Neural progenitor cell (in vitro differentiated cells): Measurements from ENCODE around the gene QPCTL. TPM values are rescaled to one million over a fixed set of nuclear protein-coding genes. Genes with fewer than 3 reads are reported as not detected.
A peak's percentile ranks its signal among the peaks of the same experiment; 100 is the strongest.

Source experiments
- DNase-seq: peaks from one replicate; pipeline ENCODE4 v3.0.0-alpha.2; 2016; ENCODE audit warnings: low spot score
- H2AFZ ChIP-seq: fragments of 200-600 bp; sonication (generic); replicated peaks from 2 replicates; pipeline ENCODE4 v1.6.1; 2016; ENCODE audit warnings: antibody characterized with exemption
- H3F3A ChIP-seq: fragments of 200-600 bp; sonication (generic); 2 replicates; pipeline ENCODE4 v1.6.1; 2016; ENCODE audit warnings: antibody characterized with exemption, low read depth
- H3K27ac ChIP-seq: fragments of 200-600 bp; sonication (generic); 2 replicates; pipeline ENCODE4 v1.5.1; 2016; ENCODE audit warnings: mild to moderate bottlenecking
- H3K27me3 ChIP-seq: fragments of 200-600 bp; sonication (generic); 2 replicates; pipeline ENCODE4 v1.6.1; 2016; ENCODE audit warnings: mild to moderate bottlenecking, moderate library complexity
- H3K36me3 ChIP-seq: fragments of 200-600 bp; sonication (generic); 2 replicates; pipeline ENCODE4 v1.5.1; 2016
- H3K4me1 ChIP-seq: fragments of 200-600 bp; sonication (generic); 2 replicates; pipeline ENCODE4 v1.6.1; 2016; ENCODE audit warnings: mixed run types
- H3K4me2 ChIP-seq: fragments of 200-600 bp; sonication (generic); 2 replicates; pipeline ENCODE4 v1.6.1; 2016
- H3K4me3 ChIP-seq: fragments of 200-600 bp; sonication (generic); 2 replicates; pipeline ENCODE4 v1.5.1; 2016
- H3K79me2 ChIP-seq: fragments of 200-600 bp; sonication (generic); 2 replicates; pipeline ENCODE4 v1.6.1; 2016; ENCODE audit warnings: low read depth
- H3K9ac ChIP-seq: fragments of 200-600 bp; sonication (generic); 2 replicates; pipeline ENCODE4 v1.6.1; 2016
- H3K9me3 ChIP-seq: fragments of 200-600 bp; sonication (generic); 2 replicates; pipeline ENCODE4 v1.5.1; 2016; ENCODE audit warnings: low read depth
- H4K20me1 ChIP-seq: fragments of 200-600 bp; sonication (generic); 2 replicates; pipeline ENCODE4 v1.6.1; 2016; ENCODE audit warnings: low read depth
- H3K27ac Mint-ChIP-seq: 3 replicates; pipeline ENCODE4 v1.8.0; 2021; ENCODE audit warnings: mixed read lengths
- H3K27me3 Mint-ChIP-seq: 2 replicates; pipeline ENCODE4 v1.8.0; 2022; ENCODE audit warnings: low read depth, mild to moderate bottlenecking, inconsistent platforms, moderate library complexity, mixed read lengths; ENCODE audit not compliant: insufficient read depth
- H3K36me3 Mint-ChIP-seq: 3 replicates; pipeline ENCODE4 v1.8.0; 2021; ENCODE audit warnings: mixed read lengths
- H3K4me1 Mint-ChIP-seq: 3 replicates; pipeline ENCODE4 v1.8.0; 2021; ENCODE audit warnings: mixed read lengths
- H3K4me3 Mint-ChIP-seq: 3 replicates; pipeline ENCODE4 v1.8.0; 2021; ENCODE audit warnings: mild to moderate bottlenecking, moderate library complexity, mixed read lengths
- H3K9me3 Mint-ChIP-seq: 3 replicates; pipeline ENCODE4 v1.8.0; 2020; ENCODE audit warnings: mixed read lengths
- EZH2 ChIP-seq: fragments of 200-600 bp; sonication (generic); IDR thresholded peaks from 2 replicates; pipeline ENCODE4 v1.6.1; 2017; ENCODE audit warnings: antibody characterized with exemption, mild to moderate bottlenecking, moderate library complexity
- EZH2phosphoT487 ChIP-seq: fragments of 200-600 bp; sonication (generic); IDR thresholded peaks from 2 replicates; pipeline ENCODE4 v1.6.1; 2017; ENCODE audit warnings: antibody characterized with exemption
- total RNA-seq: library from RNA; depleted of rRNA; stranded (reverse); fragments of >200 nt; gene quantifications from 2 replicates; pipeline ENCODE4 v1.2.3, GENCODE V29; 2015; ENCODE audit warnings: low replicate concordance
- TF ChIP-seq, protein P1 (sequence below): fragments of 200-600 bp; sonication (generic); IDR thresholded peaks from 2 replicates; pipeline ENCODE4 v1.5.1; 2017; ENCODE audit warnings: antibody characterized with exemption, mild to moderate bottlenecking

Gene QPCTL
- total RNA-seq, 1 donor from 2014 or later, result 4.5 TPM

DNA sequence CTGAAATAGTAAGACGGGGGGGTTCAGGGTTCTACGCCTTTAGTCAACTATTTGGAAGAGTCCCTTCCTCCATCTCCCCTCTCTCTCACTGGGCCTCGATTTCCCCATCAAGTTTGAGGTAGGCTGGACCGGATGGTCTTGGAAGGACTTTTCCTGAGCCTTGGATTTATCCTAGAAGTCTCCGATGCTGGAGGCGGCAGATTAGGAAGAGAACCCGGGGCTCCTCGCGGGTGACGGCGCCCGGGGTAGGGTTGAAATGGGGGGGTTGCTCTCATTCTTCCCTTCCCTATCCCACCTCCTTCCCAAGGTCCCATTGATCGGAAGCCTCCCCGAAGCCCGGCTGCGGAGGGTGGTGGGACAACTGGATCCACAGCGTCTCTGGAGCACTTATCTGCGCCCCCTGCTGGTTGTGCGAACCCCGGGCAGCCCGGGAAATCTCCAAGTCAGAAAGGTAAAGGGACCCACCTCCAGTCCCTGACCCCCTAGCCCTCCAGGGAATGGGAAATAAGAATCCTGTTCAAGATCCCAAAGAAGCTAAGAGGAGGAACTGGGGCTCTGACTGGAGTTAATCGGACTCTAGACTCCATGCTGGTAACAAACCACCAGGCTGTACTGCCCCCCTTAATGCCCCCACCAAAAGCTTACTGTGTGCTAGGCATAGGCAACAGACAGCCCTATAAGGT, 781 bp downstream of the QPCTL start:
- H3K9me3 Mint-ChIP-seq, result no peaks in the 10 kb centered on the region
- Histone ChIP-seq H3K4me1 (peaks cover 6% of the 10 kb centered on the region), H3K9ac (peak overlapping the region; percentile 53), H3F3A (peaks cover 19% of the 10 kb centered on the region), H3K27ac (peak overlapping the region; percentile 32), H3K36me3 (no peaks in the 10 kb centered on the region), H3K9me3 (no peaks in the 10 kb centered on the region), H3K4me2 (peak overlapping the region; percentile 83), H3K4me3 (peak overlapping the region; percentile 78), H4K20me1 (peaks cover 14% of the 10 kb centered on the region), H3K27me3 (no peaks in the 10 kb centered on the region), H3K79me2 (peaks cover 28% of the 10 kb centered on the region), H2AFZ (peak overlapping the region; percentile 42)
- H3K27me3 Mint-ChIP-seq, result peaks cover 4% of the 10 kb centered on the region
- TF ChIP-seq, protein P1, sequence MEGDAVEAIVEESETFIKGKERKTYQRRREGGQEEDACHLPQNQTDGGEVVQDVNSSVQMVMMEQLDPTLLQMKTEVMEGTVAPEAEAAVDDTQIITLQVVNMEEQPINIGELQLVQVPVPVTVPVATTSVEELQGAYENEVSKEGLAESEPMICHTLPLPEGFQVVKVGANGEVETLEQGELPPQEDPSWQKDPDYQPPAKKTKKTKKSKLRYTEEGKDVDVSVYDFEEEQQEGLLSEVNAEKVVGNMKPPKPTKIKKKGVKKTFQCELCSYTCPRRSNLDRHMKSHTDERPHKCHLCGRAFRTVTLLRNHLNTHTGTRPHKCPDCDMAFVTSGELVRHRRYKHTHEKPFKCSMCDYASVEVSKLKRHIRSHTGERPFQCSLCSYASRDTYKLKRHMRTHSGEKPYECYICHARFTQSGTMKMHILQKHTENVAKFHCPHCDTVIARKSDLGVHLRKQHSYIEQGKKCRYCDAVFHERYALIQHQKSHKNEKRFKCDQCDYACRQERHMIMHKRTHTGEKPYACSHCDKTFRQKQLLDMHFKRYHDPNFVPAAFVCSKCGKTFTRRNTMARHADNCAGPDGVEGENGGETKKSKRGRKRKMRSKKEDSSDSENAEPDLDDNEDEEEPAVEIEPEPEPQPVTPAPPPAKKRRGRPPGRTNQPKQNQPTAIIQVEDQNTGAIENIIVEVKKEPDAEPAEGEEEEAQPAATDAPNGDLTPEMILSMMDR, result peak; percentile 97
- TF ChIP-seq EZH2 (no peak), EZH2phosphoT487 (no peak)
- H3K4me3 Mint-ChIP-seq, result peak overlapping the region; percentile 96
- peak; percentile 88 for DNase-seq
- H3K4me1 Mint-ChIP-seq, result peaks cover 11% of the 10 kb centered on the region
- H3K36me3 Mint-ChIP-seq, result peaks cover 14% of the 10 kb centered on the region
- H3K27ac Mint-ChIP-seq, result no peak overlapping the region

DNA sequence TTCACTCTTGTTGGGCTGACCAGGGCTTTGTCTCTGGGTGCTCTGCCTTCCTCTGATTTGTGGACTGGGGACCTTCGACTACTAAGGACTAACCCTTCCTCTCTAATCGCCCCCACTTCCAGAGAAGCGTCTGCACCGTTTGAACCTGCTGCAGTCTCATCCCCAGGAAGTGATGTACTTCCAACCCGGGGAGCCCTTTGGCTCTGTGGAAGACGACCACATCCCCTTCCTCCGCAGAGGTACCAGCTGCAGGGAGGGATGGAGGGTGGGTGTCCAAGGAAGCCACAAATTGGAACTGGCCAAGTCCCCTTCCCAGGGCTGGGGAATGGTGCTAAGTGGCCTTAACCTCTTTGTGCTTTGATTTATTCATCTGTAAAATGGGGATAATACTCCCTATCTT, 9.2 kb downstream of the QPCTL start:
- TF ChIP-seq EZH2phosphoT487 (no peak), EZH2 (no peak)
- TF ChIP-seq, protein P1, result no peak
- no peak overlapping the region for H3K4me2 ChIP-seq
- no peaks in the 10 kb centered on the region for H3K9me3 ChIP-seq
- H4K20me1 ChIP-seq, result no peaks in the 10 kb centered on the region
- H3K27ac Mint-ChIP-seq, result no peak overlapping the region
- no peaks in the 10 kb centered on the region for H3K27me3 Mint-ChIP-seq
- no peak overlapping the region for H3K4me3 Mint-ChIP-seq
- peaks cover 11% of the 10 kb centered on the region for H3K36me3 Mint-ChIP-seq
- H2AFZ ChIP-seq, result no peak overlapping the region
- no peaks in the 10 kb centered on the region for H3K36me3 ChIP-seq
- H3K4me1 ChIP-seq, result no peaks in the 10 kb centered on the region
- no peaks in the 10 kb centered on the region for H3K4me1 Mint-ChIP-seq
- H3K9ac ChIP-seq, result no peak overlapping the region
- H3K79me2 ChIP-seq, result no peaks in the 10 kb centered on the region
- peaks cover 4% of the 10 kb centered on the region for H3F3A ChIP-seq
- H3K9me3 Mint-ChIP-seq, result no peaks in the 10 kb centered on the region
- no peak for DNase-seq
- H3K27ac ChIP-seq, result no peak overlapping the region
- H3K4me3 ChIP-seq, result no peak overlapping the region
- no peaks in the 10 kb centered on the region for H3K27me3 ChIP-seq

DNA sequence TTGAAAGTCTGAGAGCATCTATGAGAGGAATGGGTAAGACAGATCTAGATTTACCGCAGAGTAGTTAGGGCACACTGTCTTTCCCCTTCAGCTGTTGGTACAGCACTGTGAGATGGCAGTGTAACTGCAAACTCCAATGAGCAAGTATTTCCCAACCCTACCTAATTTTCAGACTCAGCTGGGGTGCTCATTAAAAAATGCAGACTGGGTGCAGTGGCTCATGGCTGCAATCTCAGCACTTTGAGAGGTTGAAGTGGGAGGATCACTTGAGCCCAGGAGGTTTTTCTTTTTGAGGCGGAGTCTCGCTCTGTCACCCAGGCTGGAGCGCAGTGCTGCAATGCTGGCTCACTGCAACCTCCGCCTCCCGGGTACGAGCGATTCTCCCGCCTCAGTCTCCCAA, 12.6 kb downstream of the QPCTL start:
- Histone ChIP-seq H3K9ac (no peak overlapping the region), H3K9me3 (no peaks in the 10 kb centered on the region), H3K4me1 (no peaks in the 10 kb centered on the region), H3K27ac (no peak overlapping the region), H3K4me3 (no peak overlapping the region), H3K27me3 (no peaks in the 10 kb centered on the region), H3K4me2 (no peak overlapping the region), H4K20me1 (no peaks in the 10 kb centered on the region), H3F3A (peaks cover 14% of the 10 kb centered on the region), H3K36me3 (no peaks in the 10 kb centered on the region), H3K79me2 (no peaks in the 10 kb centered on the region), H2AFZ (no peak overlapping the region)
- peaks cover 9% of the 10 kb centered on the region for H3K36me3 Mint-ChIP-seq
- TF ChIP-seq EZH2phosphoT487 (no peak), EZH2 (no peak)
- TF ChIP-seq, protein P1, result no peak
- peaks cover 11% of the 10 kb centered on the region for H3K4me1 Mint-ChIP-seq
- no peak overlapping the region for H3K4me3 Mint-ChIP-seq
- H3K9me3 Mint-ChIP-seq, result no peaks in the 10 kb centered on the region
- DNase-seq, result no peak
- H3K27ac Mint-ChIP-seq, result no peak overlapping the region
- no peaks in the 10 kb centered on the region for H3K27me3 Mint-ChIP-seq
